AG10803 (cell line): ENCODE measurements around the gene SH2D3C.
A peak's percentile ranks its signal among the peaks of the same experiment; 100 is the strongest.

Experiments
- DNase-seq: peaks from one replicate; pipeline ENCODE4 v3.0.0; 2010; ENCODE audit warnings: low read depth
- H3K4me3 ChIP-seq: 2 replicates; pipeline ENCODE4 v1.5.1; 2011; ENCODE audit warnings: mild to moderate bottlenecking, low read length, control low read depth
- TF ChIP-seq, protein P1 (sequence below): conservative IDR thresholded peaks from 2 replicates; pipeline ENCODE4 v1.5.1; 2011; ENCODE audit warnings: mild to moderate bottlenecking, low read length, control low read depth, inconsistent platforms

Gene SH2D3C

DNA sequence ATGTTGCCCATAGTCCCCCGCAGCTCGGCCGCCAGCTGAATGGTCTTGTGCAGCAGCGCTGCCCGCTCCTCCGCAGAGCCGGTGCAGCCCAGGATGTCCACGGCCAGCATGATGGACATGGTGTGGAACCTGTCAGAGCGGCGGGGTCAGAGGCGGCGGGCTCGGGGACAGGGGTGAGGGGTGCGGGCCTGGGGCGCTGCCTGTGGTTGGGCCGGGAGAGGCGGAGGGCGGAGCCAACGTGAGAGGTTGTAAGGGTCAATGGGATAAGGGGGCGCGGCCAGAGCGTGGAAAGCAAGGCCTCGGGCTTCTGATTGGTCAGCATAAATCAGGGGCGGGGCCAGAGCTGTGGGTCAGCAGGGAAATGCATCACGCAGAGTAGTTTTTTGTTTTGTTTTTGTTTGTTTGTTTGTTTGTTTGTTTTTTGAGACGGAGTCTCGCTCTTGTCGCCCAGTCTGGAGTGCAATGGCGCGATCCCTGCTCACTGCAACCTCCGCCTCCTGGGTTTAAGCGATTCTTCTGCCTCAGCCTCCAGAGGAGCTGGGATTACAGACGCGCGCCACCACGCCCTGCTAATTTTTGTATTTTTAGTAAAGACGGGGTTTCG lies 36.5 kb downstream of the SH2D3C start:
- TF ChIP-seq, protein P1, sequence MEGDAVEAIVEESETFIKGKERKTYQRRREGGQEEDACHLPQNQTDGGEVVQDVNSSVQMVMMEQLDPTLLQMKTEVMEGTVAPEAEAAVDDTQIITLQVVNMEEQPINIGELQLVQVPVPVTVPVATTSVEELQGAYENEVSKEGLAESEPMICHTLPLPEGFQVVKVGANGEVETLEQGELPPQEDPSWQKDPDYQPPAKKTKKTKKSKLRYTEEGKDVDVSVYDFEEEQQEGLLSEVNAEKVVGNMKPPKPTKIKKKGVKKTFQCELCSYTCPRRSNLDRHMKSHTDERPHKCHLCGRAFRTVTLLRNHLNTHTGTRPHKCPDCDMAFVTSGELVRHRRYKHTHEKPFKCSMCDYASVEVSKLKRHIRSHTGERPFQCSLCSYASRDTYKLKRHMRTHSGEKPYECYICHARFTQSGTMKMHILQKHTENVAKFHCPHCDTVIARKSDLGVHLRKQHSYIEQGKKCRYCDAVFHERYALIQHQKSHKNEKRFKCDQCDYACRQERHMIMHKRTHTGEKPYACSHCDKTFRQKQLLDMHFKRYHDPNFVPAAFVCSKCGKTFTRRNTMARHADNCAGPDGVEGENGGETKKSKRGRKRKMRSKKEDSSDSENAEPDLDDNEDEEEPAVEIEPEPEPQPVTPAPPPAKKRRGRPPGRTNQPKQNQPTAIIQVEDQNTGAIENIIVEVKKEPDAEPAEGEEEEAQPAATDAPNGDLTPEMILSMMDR, result no peak
- H3K4me3 ChIP-seq, result peak overlapping the region; percentile 44
- peak; percentile 51 for DNase-seq

DNA sequence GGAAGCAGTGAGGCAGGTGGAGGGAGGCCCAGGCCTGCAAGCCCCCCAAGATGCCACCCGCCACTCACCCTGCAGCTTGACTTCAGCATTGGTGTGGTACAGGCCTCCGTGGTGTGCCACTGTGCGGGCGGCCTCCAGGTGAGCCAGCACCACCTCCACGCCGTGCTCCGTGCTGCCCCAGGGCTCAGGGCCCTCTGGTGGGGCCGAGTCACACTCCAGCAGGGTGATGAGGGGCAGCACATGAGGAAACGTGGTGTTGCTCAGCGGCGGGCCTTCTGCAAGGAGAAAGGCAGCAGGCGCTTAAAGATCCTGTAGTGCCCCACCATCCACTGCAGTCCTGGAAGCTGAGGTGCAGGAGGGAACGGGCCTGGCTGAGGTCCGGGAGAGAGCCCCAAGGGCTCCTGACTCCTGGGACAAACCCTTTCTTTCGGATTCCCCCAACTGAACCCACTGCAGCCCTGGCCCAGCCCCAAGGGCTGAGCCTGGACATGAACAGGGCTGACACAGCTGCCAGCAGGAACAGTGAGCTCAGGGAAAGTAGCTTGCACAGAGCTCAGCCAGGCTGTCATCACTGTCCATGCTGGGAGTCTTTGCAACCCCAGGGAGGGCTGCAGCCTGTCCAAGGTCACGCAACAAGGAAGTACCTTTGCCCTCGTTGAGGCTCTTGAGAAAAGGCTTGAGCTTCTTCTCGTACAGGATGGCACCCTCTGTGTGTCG lies 38.7 kb downstream of the SH2D3C start:
- TF ChIP-seq, protein P1, result no peak
- H3K4me3 ChIP-seq, result no peak overlapping the region
- DNase-seq, result peak; percentile 17

DNA sequence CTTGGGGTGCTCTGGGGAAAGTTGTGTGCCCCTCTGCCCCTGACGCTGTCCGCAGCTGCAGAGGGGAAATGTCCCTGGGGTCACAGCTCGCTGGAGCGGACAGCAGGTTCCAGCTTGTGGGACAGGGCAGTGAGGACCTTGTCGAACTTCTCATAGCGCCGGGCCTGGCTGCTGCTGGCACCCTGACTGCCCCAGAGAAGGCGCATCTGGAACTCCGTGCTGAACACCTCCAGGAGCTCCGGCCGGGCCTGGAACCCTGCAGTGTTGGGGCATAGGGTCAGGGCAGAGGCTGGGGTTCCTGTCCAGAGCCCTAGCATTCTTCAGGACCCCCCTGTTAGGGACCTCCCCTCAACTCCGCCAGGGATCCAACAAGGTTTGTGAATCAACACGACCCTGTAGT lies 39.8 kb downstream of the SH2D3C start:
- no peak overlapping the region for H3K4me3 ChIP-seq
- DNase-seq, result no peak
- TF ChIP-seq, protein P1, result no peak

DNA sequence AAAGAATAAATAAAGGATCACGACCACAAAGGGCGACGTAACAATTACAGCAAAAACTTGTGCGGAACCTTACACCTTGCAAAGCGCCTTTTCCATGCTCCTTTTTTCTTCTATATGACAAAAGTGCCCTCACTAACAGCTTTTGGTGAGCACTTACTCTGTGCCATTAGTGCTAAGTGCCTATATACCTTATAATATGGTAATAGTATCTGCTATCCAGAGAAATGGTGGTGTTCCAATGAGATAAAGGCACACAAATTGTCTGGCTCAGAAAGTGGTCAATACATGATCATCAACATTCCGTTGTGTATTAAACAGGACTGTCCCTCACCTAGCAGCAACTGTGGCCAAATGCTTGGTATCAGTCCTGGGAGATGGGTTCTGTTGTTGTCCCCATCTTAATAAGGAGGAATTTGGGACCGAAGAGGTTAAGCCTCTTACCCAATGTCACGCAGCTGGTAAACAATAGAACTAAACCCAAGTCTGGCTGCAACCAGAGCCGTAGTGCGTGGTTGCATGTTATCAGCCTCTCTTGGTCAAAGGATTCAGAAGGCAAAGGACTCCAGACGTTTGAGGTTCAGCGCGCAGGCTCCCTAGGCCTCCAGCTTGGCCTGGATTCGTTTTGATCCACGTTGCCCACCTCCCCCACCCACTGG lies 42.8 kb downstream of the SH2D3C start:
- H3K4me3 ChIP-seq, result no peak overlapping the region
- DNase-seq, result no peak
- TF ChIP-seq, protein P1, result no peak

DNA sequence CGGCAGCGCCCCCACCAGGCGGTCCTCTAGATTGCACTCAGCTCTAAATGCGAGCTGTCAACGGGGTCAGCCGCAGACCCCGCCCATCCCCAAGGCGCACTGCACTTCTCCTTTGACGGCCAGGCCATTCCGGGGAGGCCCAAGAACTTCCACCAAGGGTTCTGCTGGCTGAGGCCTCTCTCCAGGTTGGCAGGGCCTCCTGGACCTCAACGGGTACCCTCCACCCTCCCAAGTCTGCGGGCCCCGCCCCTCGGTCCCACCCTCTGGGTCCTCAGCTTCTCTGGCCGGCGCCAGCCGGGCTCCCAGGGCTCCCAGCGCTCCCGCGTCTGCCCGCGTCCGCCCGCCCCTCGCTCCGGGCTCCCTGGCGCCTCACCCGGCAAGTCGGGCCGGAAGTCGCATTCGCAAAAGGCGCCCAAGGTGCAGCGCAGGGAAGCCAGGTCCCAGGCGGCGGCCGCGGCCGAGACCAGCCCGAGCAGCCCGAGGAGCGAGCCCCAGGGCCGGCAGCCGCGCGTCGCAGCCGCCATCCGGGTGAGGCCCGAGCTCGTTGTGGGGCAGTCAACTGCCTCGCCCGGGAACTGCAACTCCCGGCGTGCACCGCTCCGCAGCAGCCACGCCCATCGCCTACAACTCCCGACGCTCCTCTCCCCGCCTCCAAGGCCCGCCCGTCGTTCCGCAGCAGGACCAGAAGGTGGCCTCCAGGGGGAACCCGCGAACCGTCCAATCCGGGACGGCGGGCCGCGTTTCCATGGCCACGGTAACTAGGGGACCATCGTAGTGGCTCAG lies 43.5 kb downstream of the SH2D3C start, which contains the start of gene TOR2A:
Gene TOR2A, minus strand, starts transcription at position 548 of the 783 bp plus-strand sequence. Its CDS starts 24 bp downstream, at position 524.
- peak within 1 kb of the TSS; percentile 80 for H3K4me3 ChIP-seq
- TF ChIP-seq, protein P1, result peak; percentile 86
- DNase-seq, result peak; percentile 95

DNA sequence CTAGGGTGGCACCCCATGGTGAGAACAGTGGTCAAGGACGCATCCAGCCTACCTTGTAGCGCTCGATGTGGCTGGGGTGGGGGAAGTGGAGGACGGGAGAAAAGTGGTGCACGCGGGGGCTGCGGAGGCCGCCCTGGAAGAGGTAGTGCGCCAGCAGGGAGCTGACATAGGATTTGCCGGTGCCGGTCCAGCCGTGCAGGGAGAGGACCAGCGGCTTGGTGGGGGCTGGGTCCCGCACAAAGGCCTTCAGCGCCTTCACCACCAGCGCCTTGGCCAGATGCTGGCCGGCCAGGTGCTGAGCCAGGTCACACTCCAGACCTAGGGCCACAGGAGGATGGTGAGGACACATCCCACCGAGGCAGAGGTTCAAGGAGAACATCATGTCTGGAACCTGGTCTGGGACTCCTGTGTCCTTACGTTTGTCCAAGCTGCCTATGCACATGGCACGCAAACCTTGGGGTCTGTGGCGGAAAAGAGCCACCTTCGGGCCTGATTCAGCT lies 44.2 kb downstream of the SH2D3C start:
- no peak for DNase-seq
- TF ChIP-seq, protein P1, result no peak
- peak overlapping the region; percentile 80 for H3K4me3 ChIP-seq
